DMS153 treated with DMSO at 0.1 percent for 48 hours (cell line): ENCODE results near the gene PIK3R5.

Source experiments
- DNase-seq: peaks from one replicate; lab custom pipeline; 2025; ENCODE audit not compliant: unreplicated experiment; lab: John Stamatoyannopoulos, UW

PIK3R5 gene

GRCh38 chr17:8835631-8836364 is 129.7 kb downstream of the PIK3R5 start:
- DNase-seq, result no peak

DNA sequence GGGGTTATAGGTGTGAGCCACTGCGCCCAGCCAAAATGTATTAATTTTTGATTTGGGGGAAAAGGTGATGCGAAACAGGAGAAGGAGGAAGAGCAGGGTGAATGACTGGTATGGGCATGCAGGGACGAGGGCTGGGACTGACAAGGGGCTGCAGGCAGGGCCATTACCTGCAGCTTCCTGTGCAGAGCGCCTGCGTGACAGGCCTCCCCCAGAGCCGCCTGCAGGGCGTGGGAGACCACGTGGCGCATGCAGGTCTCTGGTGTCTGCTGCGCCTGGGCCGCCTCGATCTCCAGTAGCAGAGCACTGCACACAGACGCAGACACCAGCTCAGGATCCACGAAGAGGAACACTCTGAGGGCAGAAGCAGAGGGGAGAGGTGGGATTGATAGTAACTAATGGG is 130.4 kb downstream of the PIK3R5 start:
- no peak for DNase-seq

- no peak for DNase-seq
Measured at GRCh38 chr17:8832711-8833352, 132.7 kb downstream of the PIK3R5 start.

GRCh38 chr17:8831234-8831849 is 134.2 kb downstream of the PIK3R5 start:
- DNase-seq, result no peak

DNA sequence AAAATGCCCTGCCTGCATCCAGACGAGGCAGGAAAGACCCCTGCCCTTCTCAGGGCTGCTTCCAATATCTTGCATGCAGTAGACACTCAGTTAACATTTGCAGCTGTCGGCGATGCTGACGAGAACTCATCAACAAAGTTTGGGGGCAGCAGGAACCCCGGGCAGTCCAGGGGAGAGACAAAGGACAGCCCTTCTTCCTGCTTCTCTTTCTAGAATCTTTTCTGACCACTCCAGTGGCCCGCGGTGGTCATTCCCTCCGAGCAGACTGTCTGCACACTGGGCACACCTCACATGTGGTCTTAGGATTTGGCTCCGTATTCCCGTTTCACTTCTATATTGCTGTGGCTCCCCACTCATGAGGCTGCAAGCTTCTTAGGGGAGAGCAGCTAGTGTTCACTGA is 135.4 kb downstream of the PIK3R5 start:
- DNase-seq, result no peak

DNA sequence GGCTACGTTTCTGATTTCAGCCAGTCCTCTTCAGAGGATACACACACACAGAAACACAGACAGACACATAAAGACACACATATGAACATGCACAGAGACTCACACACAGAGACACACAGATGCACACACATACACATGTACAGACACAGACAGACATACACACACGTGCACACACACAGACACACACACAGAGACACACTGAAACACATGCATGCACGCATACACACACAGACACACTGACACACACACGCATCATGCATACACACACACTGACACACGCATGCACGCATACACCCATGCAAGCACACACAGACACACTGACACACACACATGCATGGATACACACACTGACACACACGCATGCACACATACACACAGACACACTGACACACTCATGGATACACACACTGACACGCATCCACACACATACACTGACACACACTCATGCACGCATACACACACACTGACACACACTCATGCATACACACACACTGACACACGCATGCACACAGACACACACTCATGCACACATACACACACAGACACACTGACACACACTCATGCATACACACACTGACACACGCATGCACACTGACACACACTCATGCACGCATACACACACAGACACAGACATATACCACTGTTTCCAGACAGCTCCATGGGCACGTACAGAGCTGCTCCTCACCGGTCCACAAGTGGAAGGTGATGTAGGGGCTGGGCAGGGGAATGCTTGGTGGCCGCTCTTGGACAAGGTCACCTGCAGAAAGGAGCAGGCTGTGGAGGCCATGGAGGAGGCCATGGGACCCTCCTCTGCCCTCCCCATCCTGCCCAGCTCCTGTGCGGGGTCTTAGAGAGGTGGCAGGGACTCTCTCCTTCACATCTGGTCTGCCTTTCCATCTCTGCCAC is 136.2 kb downstream of the PIK3R5 start:
- DNase-seq, result no peak
